NT2/D1 (cell line): ENCODE results near the gene NFS1.

Experiments
- DNase-seq: peaks from one replicate; pipeline ENCODE4 v3.0.0-alpha.2; 2011; ENCODE audit warnings: low read depth, low spot score
- H3K27me3 ChIP-seq: 2 replicates; pipeline ENCODE4 v1.6.0; 2011; ENCODE audit warnings: mild to moderate bottlenecking; ENCODE audit not compliant: insufficient read length, insufficient read depth
- H3K36me3 ChIP-seq: 2 replicates; pipeline ENCODE4 v1.6.1; 2011; ENCODE audit warnings: mild to moderate bottlenecking, low read length, mixed read lengths; ENCODE audit not compliant: insufficient read depth, insufficient read length
- H3K4me1 ChIP-seq: 2 replicates; pipeline ENCODE4 v1.5.1; 2011; ENCODE audit not compliant: insufficient read depth, insufficient read length
- H3K4me3 ChIP-seq: 2 replicates; pipeline ENCODE4 v1.5.1; 2011; ENCODE audit warnings: low read depth; ENCODE audit not compliant: insufficient read length
- H3K9ac ChIP-seq: 2 replicates; pipeline ENCODE4 v1.6.0; 2011; ENCODE audit warnings: low read depth; ENCODE audit not compliant: insufficient read length
- H3K9me3 ChIP-seq: 2 replicates; pipeline ENCODE4 v1.5.1; 2011; ENCODE audit warnings: mild to moderate bottlenecking, low read length; ENCODE audit not compliant: insufficient read depth
- SUZ12 ChIP-seq: IDR thresholded peaks from 2 replicates; pipeline ENCODE4 v1.6.1; 2011; ENCODE audit not compliant: insufficient read length, insufficient read depth; ENCODE audit errors: extremely low read depth
- YY1 ChIP-seq: IDR thresholded peaks from 2 replicates; pipeline ENCODE4 v1.6.1; 2011; ENCODE audit not compliant: insufficient read length, insufficient read depth
- ZNF274 ChIP-seq: IDR thresholded peaks from 2 replicates; pipeline ENCODE4 v1.6.1; 2011; ENCODE audit warnings: mild to moderate bottlenecking, low read depth, low read length

Gene NFS1

DNA sequence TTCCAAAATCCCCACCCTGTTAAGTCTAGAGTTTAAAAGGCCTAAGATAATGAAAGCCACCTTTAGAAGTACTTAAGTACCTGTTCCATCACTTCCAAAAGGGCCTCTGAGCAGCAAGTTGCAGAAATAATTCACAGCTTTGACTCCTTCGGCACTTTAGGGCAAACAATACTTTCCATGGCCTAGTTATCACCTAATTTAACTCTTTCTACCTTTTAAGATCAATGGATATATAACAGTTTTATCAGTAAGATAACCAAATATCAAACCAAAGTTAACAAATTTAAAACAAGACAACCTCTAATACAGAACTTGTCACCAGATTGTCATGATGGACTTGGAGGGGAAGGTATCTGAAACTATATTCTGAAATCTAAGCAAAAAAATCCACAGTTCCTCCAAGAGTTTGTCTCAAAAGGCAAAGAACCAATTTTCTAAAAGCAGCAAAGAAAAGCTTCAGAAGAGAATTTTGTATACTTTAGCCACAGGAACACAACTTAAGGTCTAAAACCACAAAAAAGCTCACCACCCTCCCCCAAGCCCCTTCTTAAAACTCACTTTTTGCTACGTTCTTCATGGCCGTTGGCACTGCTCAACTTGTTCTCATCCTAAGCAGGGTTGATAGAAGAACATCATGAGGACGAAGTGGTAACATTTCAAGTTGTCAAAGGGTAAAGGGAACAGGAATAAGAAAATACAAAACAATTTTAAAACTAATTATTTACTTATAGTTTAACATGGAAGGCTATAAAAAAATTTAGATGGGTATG lies 39.4 kb upstream of the NFS1 start:
- Histone ChIP-seq H3K9me3 (no peaks in the 10 kb centered on the region), H3K36me3 (peaks cover 75% of the 10 kb centered on the region), H3K4me3 (no peak overlapping the region), H3K27me3 (no peaks in the 10 kb centered on the region), H3K9ac (no peak overlapping the region), H3K4me1 (no peaks in the 10 kb centered on the region)
- DNase-seq: no peak
- TF ChIP-seq ZNF274 (no peak), SUZ12 (no peak), YY1 (no peak)

DNA sequence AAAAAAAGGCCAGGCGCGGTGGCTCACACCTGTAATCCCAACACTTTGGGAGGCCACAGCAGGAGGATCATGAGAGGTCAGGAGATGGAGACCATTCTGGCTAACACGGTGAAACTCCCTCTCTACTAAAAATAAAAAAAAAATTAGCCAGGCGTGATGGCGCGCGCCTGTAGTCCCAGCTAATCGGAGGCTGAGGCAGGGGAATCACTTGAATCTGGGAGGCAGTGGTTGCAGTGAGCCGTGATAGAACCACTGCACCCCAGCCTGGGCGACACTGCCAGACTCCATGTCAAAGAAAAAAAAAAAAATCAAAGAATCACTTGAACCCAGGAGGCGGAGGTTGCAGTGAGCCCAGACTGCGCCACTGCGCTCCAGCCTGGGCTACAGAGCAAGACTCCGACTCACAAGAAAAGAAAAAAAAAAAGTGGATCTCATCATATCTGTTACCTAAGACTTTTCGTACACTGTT lies 38.7 kb upstream of the NFS1 start:
- no peaks in the 10 kb centered on the region for H3K9me3 ChIP-seq
- no peak overlapping the region for H3K9ac ChIP-seq
- DNase-seq: no peak
- TF ChIP-seq SUZ12 (no peak), ZNF274 (no peak), YY1 (no peak)
- no peak overlapping the region for H3K4me3 ChIP-seq
- H3K36me3 ChIP-seq: peaks cover 82% of the 10 kb centered on the region
- no peaks in the 10 kb centered on the region for H3K27me3 ChIP-seq
- no peaks in the 10 kb centered on the region for H3K4me1 ChIP-seq

GRCh38 chr20:35735826-35736470 lies 36.8 kb upstream of the NFS1 start:
- Histone ChIP-seq H3K9me3 (no peaks in the 10 kb centered on the region), H3K4me3 (no peak overlapping the region), H3K27me3 (no peaks in the 10 kb centered on the region), H3K9ac (no peak overlapping the region), H3K4me1 (no peaks in the 10 kb centered on the region), H3K36me3 (peaks cover 95% of the 10 kb centered on the region)
- TF ChIP-seq SUZ12 (no peak), YY1 (no peak), ZNF274 (no peak)
- no peak for DNase-seq

DNA sequence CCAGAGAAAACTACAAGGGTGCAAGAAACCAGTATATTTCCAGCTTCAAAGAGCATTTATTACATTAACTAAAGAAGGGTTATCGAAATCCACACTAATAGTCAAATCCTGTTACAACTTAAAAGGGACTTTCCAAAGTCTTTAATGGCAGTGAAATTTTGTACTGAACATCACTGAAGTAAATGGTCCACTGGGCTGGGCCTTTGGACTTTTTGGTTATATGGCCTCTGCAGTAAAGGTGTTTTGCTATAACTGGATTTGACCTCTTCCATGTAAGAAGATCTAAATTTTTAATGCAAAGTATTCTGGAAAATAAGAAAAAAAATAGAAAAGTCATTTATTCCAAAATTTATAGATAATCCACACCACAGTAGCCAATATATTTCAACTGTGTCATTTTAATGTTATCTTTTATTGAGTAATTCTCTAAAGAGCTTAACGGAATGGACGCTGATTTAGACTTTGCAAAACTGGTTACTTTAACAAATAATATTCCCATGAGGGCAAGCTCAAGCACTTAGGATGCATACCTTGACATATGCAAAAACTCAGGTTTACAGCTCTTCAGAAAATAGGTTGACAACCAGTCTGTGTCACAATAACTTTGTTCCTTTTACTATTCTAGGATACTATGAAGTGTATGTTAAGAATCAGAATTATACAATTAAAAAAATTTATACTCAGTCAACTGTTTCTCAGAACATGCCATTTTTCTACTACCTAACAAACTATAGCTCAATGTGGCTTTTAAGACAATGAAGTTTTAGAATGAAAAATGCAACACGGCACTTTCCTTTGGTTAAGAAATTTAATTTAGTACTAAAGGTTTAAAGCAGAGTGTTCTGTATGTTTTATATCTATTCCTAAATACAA lies 35.9 kb upstream of the NFS1 start:
- no peak for DNase-seq
- H3K27me3 ChIP-seq: no peaks in the 10 kb centered on the region
- no peak overlapping the region for H3K9ac ChIP-seq
- H3K4me3 ChIP-seq: no peak overlapping the region
- no peaks in the 10 kb centered on the region for H3K9me3 ChIP-seq
- no peak for TF ChIP-seq ZNF274
- TF ChIP-seq YY1: no peak
- TF ChIP-seq SUZ12: no peak
- peaks cover 95% of the 10 kb centered on the region for H3K36me3 ChIP-seq
- H3K4me1 ChIP-seq: no peaks in the 10 kb centered on the region

DNA sequence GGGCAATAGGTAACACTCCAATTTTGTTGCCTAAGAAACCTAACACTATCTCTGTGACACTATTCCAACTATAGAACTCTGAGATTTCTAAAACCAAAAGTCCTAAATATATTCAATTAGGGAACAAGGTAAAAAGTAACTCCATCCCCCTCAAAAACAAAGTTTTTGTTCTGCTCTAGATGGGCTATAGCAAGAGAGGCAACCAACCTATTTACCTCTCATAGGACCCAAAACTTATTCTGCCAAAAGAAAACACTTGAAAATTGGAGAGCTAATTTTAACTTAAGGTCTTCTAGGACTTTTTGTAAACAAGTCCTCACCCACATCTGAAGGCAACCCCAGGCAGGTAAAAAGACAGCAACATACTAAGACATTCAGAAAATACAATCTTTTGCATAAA lies 35.2 kb upstream of the NFS1 start:
- no peak overlapping the region for H3K4me3 ChIP-seq
- H3K27me3 ChIP-seq: no peaks in the 10 kb centered on the region
- peaks cover 95% of the 10 kb centered on the region for H3K36me3 ChIP-seq
- H3K4me1 ChIP-seq: no peaks in the 10 kb centered on the region
- no peak for DNase-seq
- no peak overlapping the region for H3K9ac ChIP-seq
- no peaks in the 10 kb centered on the region for H3K9me3 ChIP-seq
- TF ChIP-seq YY1 (no peak), ZNF274 (no peak), SUZ12 (no peak)

DNA sequence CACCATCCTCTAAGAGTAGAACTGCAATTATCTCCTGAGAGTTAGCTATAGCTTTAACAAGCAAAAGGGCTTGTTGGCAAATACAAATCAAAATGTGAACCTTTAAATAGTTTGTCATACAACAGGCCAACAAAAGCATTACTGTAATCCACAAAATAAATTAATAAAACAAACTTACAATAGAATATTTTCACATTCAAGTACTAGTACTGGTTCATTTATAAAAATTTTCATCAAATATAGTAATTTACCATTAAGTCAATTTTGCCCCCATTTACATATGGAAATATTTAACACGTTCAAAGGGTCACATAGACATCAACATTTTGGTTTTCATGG lies 33.5 kb upstream of the NFS1 start:
- Histone ChIP-seq H3K4me1 (no peaks in the 10 kb centered on the region), H3K27me3 (no peaks in the 10 kb centered on the region), H3K36me3 (peaks cover 95% of the 10 kb centered on the region), H3K9ac (no peak overlapping the region), H3K9me3 (no peaks in the 10 kb centered on the region), H3K4me3 (no peak overlapping the region)
- no peak for DNase-seq
- no peak for TF ChIP-seq YY1
- no peak for TF ChIP-seq ZNF274
- TF ChIP-seq SUZ12: no peak

DNA sequence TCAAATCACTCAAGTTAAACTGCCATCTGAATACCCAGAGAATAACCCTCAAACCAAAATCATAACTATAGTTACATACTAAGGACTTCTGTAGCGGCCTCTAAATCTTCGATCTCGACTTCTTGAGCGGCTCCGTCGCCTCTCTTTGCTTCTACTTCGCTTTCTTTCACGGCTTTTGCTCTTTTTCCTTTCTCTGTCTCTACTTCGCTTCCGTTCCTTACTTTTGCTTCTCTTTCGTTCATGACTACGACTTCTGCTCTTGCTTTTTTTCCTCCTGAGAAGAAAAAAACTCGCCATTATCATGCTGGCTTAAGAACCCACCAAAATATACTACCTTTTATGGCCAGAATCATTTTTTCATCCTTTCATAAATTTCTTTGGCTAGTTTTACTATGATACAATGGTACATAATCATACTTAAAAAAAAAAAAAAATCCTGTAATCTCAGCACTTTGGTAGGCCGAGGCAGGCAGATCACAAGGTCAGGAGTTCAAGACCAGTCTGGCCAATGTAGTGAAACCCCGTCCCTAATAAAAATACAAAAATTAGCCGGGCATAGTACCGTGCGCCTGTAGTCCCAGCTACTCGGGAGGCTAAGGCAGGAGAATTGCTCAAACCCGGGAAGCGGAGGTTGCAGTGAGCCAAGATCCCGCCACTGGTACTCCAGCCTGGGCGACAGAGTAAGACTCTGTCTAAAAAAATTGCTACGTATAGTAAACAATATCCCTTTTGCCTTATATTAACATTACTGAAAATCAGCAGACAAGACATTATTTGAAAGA lies 32.9 kb upstream of the NFS1 start:
- TF ChIP-seq SUZ12 (no peak), ZNF274 (no peak), YY1 (no peak)
- H3K9ac ChIP-seq: no peak overlapping the region
- no peak for DNase-seq
- no peaks in the 10 kb centered on the region for H3K4me1 ChIP-seq
- H3K36me3 ChIP-seq: peaks cover 95% of the 10 kb centered on the region
- no peak overlapping the region for H3K4me3 ChIP-seq
- H3K27me3 ChIP-seq: no peaks in the 10 kb centered on the region
- no peaks in the 10 kb centered on the region for H3K9me3 ChIP-seq
